Right ventricle myocardium inferior (tissue), 1 donor: Measurements from ENCODE around the gene VEZF1. TPM values are rescaled to one million over a fixed set of nuclear protein-coding genes. Genes with fewer than 3 reads are reported as not detected.

Experiments
- ATAC-seq: fragments of 200-7000 bp; cut with Tn5 transposase; one replicate; pipeline ENCODE4 v1.9.1; 2020; ENCODE audit warnings: mild to moderate bottlenecking, moderate library complexity
- DNase-seq: peaks from one replicate; pipeline ENCODE4 v3.0.0; 2021; ENCODE audit errors: missing footprints
- intact Hi-C: fragments of 100-400 bp; cut with DNase I; formaldehyde crosslinking; loops from one replicate; pipeline ENCODE4 v1.11.0; 2022
- long read RNA-seq: library from polyadenylated mRNA; unstranded; transcript quantifications from one replicate; pipeline ENCODE4 v2.0.0, GENCODE V29; 2021
- total RNA-seq: library from RNA; stranded (reverse); fragmentation: NEBNext Ultra II Directional; extraction: Animal tissue kit (Norgen Biotek cat#: 25700); gene quantifications from one replicate; pipeline ENCODE4 v1.2.1, GENCODE V29; 2021
- donor health status: DM: no; HTN: yes; CAD: no; lungs with severe emphysema.

The VEZF1 gene, protein sequence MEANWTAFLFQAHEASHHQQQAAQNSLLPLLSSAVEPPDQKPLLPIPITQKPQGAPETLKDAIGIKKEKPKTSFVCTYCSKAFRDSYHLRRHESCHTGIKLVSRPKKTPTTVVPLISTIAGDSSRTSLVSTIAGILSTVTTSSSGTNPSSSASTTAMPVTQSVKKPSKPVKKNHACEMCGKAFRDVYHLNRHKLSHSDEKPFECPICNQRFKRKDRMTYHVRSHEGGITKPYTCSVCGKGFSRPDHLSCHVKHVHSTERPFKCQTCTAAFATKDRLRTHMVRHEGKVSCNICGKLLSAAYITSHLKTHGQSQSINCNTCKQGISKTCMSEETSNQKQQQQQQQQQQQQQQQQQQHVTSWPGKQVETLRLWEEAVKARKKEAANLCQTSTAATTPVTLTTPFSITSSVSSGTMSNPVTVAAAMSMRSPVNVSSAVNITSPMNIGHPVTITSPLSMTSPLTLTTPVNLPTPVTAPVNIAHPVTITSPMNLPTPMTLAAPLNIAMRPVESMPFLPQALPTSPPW
- total RNA-seq: 74.2 TPM
- long read RNA-seq, transcript VEZF1-202 (6 exons, 2,321 nt): major isoform, 8 of 11 reads
- long read RNA-seq, partial matches to known transcripts: 0 of 11 reads
- long read RNA-seq, other reads (novel, unspliced or antisense): 3 of 11 reads

DNA sequence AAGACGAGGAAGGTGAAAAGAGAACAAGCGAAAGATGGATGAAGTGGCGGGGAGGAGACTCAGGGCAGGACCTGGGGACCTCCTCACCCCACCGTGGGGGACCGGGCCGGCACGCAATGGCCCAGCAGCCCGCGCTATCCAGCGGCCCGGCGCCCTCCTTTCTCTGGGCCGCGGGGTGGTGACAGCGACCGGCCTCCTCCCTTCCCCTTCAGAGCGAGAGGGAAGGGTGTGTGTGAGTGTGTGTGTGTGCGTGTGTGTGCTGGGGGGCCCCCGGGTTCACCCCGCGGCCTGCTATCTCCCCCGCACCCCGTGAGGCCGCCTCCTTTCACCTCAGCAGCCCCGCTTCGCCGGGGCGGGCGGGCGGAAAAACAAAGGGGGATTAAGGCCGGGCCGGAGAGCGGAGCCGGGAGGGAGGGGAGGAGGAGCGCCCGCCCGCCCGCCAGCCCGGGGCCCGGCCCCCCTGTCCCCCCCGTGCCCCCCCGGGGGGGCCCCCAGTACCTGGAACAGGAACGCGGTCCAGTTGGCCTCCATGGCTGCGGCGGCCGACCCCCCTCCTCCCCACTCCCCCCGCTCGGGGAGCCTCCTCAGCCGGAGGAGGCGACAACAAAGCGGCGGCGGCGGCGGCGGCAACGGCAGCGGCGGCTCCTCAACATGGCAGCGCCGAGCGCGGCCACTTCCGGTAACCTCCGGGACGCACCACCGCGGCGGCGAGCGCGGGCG, at the start of gene VEZF1:
Gene VEZF1 (minus strand): TSS at position 674 of the 720 bp plus-strand sequence. CDS start 143 bp downstream, at position 531.
- DNase-seq: peak; percentile 94
- ATAC-seq: peak; percentile 71
- intact Hi-C loops: loop anchor here (1.0 to 5.0 kb wide), 3 partner anchors 33 to 110 kb away; partner anchors contain the start of gene CUEDC1

DNA sequence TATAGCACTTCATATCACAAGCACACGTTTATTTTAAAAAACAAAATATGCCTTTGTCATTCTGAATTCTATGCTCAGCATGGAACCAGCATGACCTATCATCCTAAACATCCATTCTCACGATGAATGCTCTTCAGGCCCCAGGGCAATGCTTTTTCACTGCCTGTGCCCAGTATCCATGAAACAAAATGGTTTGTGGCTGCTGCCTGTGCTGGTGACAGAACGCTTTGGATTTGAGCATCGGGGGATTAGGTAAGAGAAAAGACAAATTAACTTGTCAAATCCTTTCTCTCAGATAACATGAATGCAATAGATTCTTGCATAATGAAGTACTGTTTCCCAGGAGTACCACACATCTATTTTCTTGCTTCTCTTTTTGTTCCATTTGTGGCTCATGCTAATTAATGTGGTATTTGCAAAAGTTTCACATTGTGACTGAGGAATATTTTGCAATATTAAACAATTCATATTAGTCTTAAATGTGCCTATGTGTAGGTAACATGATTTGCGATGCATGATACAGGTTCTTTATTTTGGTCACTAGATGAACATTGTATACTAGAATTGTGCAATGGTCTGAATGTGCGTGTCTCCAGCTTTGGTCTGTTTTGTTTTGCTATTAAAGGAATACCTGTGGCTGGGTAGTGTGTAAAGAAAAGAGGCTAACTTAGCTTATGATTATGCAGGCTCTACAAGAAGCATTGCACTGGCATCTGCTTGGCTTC, 44.8 kb upstream of the VEZF1 start:
- intact Hi-C loops: no loop called here
- DNase-seq: no peak
- ATAC-seq: no peak

DNA sequence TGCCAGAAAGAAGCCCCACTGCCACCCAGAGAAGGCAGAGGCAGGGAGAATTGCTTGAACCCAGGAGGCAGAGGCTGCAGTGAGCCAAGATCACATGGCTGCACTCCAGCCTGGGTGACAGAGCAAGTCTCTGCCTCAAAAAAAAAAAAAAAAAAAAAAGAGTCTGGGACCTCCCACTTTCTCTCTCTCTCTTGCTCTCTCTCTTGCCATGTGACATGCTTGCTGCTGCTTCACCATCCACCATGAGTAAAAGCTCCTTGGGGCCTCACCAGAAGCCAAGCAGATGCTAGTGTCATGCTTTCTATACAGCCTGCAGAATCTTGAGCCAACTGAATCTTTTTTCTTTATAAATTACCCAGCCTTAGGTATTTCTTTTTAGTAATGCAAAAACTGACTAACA, 40.5 kb upstream of the VEZF1 start:
- DNase-seq (no peak), ATAC-seq (no peak)
- intact Hi-C loops: no loop called here

DNA sequence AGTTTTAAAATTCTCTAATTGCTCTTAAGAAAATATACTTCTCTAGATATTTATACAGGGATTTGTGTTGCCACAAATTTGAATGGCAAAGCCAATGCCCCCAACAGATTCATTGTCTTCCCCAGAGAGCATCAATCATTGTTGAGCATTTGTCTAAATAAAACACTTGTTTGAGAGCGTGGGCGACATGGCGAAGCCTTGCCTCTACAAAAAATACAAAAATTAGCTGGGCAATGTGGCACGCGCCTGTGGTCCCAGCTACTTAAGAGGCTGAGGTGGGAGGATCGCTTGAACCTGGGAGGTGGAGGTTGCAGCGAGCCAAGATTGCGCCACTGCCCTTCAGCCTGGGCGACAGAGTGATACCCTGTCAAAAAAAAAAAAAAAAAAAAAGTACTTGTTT, 32.3 kb upstream of the VEZF1 start:
- ATAC-seq: no peak
- intact Hi-C loops: no loop called here
- no peak for DNase-seq

DNA sequence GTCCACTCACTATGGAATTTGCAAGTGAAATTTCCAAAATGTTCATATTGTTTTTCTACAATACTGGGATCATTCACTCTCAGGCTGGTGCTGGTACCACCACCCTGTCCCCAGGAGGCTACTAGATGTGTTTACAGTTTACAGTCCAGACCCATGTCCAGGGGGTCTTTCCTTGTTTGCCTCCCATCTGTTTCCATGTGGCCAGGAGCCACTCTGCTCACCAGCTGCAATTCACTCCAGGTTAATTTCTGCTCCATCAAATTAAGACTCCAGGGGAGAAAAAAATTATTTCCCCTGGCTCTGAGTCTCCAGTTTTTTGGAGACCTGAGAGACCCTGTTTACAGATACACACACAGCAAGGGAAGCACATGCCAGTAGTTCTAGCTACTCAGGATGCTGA, 31.5 kb upstream of the VEZF1 start:
- no peak for ATAC-seq
- intact Hi-C loops: no loop called here
- DNase-seq: no peak

DNA sequence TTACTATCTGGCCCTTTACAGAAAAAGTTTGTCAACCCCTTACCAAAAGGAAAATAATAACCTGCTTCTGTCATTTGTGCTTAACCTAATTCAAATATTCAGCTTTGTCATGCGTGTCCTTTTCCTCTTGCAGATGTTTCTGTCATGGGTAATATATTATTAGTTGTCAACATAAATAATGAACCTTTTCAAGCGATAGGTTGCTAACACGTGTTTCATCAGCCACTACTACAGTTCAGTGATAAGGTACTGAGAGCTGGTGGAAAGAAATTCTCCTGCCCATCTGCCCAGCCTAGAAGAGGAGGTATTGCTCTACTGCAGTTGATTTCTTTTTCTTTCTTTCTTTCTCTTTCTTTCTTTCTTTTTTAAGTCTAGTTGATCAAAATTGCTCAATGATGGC, 31.0 kb upstream of the VEZF1 start:
- ATAC-seq (no peak), DNase-seq (no peak)
- intact Hi-C loops: no loop called here

DNA sequence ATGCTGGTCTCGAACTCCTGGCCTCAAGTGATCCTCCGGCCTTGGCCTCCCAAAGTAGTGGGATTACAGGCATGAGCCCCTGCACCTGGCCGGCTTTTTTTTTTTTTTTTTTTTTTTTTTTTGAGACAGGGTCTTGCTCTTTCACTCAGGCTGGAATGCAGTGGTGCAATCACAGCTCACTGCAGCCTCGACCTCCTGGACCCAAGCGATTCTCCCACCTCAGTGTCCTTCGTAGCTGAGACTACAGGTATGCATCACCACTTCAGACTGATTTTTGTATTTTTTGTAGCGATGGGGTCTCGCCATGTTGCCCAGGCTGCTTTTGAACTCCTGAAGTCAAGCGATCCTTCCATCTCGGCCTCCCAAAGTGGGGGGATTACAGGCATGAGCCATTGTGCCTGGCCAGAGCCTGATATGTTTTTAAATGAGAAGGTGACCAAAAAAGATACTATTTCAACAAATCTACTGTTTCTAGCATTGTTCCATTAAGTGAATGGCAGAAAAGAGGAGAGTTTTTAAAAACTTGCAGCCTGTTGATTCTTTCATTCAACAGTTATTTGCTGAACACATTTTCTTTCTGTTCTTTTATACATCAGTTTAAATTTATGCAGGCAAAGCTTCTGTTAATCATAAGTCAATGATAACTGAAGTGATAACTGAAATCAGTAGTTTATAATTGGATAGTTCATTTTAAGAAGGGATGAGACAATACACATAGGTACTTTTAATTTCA, 22.2 kb upstream of the VEZF1 start:
- no peak for DNase-seq
- intact Hi-C loops: no loop called here
- no peak for ATAC-seq

DNA sequence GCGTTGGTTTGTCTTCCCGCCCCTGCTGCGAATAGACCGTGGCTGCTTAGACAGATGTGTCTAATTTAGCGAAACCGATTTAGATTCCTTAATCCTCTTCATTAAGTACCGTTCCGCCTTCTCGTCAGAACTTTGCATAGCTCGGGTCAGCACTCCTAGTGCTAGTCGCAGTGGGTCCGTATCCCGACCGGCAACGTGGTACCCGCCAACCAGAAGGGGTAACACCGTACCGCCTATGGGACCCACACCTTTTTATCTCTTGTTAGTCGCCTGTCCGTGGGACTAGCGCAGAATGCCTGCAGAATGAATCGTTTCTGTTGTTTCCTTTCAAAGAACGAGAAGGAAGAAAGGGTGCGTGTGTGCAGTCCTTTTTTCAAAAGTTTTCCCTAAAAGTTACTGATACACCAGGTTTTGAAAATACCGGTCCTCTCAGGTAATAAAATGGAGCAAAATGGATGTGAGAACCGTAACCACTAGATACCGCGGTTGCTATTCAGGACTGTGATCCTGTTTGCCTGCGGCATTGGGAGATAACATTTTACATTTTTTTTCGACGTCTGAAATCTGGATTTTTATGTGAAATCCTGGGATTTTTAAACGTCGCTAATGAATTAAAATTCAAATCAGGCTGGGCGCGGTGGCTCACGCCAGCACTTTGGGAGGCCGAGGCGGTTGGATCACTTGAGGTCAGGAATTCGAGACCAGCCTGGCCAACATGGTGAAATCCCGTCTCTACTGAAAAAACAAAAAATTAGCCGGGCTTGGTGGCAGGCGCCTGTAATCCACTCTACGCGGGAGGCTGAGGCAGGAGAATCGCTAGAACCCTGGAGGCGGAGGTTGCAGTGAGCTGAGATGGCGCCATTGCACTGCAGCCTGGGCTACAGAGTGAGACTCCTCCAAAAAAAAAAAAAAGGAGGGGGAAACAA, 20.0 kb upstream of the VEZF1 start:
- ATAC-seq (peak; percentile 5), DNase-seq (no peak)

DNA sequence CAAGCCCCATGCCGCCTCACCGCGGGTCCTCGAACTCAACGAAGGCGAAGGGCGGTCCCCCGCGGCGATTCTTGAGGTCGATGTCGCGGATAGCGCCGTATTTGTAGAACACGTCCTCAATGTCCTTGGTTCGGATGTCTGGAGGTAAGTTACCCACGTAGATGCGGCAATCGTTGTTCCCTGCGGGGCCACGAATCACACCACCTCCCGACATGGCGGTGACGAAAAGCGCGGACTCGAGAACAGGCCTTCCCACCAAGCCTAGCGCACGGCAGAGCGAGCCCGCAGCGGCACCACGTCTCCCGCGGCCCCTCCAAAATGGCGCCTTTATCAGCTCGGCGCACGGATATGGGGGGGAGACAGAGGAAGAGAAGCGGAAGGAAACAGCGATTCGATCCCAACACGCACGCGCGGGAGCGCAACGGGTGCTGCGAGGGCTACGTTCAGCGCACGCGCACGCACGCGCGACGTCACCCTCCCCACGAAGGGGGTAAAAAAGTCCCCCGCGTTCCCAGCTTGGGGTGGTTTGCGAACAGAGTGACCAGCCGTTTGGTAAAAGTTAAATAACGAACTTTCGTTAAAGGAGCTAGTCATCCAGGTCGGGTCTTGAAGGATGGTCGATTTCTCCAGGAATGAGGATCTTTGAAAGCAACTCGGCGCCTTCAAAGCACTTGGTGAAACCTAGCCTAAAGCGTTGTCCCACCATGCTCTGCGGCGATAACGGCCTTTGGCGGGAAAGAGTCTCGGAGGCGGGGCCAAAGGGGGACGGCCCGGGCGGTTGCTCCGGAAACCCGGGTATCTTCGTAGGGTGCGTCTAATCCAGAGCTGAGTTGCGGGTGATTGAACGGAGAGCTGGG, 19.1 kb upstream of the VEZF1 start, which contains the start of gene SRSF1:
Gene SRSF1 (minus strand): TSS at position 323 of the 857 bp plus-strand sequence. CDS start 109 bp downstream, at position 214.
- intact Hi-C loops: loop anchor here (1.0 to 2.0 kb wide), 2 partner anchors 76 to 106 kb away; partner anchors contain the start of gene DYNLL2
- DNase-seq (peak; percentile 99), ATAC-seq (peak; percentile 96)

More for the DNA sequence above, 20.0 kb upstream of the VEZF1 start:
- intact Hi-C loops: loop anchor here (1.0 to 2.0 kb wide), 2 partner anchors 75 to 105 kb away; partner anchors contain the start of gene DYNLL2

DNA sequence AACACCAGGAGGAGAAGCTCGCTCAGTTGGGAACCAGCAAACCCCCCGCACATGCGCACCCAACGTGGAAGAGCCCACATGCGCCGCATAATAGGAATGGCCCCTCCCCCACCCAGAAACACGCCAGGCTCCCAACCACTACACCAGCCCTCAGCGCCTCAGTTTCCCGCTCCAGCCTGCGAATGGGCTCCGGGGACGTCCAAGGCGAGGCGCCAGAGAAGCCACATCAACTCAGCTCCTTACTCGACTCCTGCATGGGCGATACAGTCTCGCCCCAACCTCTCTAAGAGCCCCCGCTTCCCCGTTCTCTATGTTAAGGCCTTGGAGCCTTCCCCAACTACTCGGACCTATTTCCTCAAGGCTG, 18.5 kb upstream of the VEZF1 start:
- ATAC-seq: peak; percentile 66
- peak; percentile 86 for DNase-seq
- intact Hi-C loops: loop anchor here (2.0 kb wide), 1 partner anchor 106 kb away; no protein-coding TSS in a partner anchor

DNA sequence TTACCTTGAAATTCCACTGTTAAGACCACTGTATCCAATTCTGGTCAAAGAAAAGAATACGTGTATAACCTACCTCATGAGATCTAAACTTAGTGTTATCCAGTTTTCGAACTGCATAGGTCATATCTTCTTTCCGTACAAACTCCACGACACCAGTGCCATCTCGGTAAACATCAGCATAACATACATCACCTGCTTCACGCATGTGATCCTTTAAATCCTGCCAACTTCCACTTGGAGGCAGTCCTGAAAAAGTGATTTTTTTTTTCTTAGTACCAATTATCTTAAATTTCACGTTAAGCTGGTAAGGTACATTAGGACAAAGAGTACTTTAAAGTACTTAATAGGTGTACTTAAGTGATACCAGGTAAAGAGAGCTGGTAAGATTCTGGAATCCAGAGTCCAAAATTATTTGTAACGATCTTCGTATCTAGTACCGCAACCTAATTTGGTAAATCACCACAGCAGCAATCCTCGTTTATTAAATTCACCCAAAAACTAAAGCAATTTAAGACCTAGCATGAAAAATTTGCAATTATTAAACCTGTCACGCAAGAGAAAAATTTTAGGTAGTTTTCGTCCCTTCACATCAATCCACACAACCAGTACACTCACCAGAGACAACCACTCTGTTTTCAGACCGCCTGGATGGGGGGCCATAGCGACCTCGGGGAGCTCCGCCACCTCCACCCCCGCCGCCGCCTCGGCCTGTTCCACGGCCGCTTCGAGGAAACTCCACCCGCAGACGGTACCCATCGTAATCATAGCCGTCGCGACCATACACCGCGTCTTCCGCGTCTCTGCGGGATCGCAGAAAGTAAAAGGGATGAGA, 17.9 kb upstream of the VEZF1 start:
- DNase-seq (no peak), ATAC-seq (no peak)
- intact Hi-C loops: loop anchor here (2.0 kb wide), 1 partner anchor 107 kb away; no protein-coding TSS in a partner anchor

DNA sequence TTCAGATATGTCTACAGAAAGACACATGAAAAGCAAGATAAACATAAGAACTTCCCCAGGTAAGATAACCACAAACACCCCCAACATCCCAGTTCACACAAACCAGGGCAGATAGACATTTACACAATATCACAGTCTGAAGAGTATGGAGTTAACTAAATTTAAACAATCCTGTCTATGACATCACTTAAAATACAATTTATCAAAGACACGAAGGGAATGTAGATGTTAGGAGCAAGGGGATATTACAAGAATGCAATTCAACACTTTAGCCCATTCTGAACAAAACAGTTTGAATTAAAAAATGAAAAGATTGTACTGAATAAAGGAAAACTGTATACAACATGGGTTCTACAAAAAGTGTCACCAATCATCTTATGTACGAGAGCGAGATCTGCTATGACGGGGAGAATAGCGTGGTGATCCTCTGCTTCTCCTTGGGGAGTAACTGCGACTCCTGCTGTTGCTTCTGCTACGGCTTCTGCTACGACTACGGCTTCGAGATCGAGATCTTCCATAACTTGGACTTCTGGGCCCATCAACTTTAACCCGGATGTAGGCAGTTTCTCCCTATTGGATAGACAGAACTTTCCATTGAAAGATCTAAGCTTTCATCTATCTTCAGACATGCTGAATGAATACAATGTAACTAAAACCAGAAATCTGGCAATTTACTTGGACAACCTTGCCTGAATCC, 17.1 kb upstream of the VEZF1 start:
- DNase-seq (no peak), ATAC-seq (no peak)
- intact Hi-C loops: no loop called here

DNA sequence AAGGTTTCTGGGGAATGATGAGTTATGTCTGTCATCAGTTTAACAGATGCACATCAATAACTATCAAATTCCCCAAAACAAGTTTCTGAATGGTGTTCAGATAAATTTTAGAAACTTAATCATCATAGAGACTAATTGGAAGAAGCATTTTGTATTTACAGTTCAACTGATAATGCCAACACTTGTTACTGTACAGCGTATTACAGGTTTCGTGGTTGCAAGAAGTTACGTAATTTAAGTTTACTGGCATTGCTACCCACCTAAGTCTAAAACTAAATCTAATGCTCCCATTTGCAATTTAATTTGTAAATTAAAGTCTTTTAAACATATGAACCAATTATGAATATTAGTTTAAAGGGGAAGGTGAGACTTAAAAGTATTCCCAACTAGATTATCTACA, 16.0 kb upstream of the VEZF1 start:
- DNase-seq (no peak), ATAC-seq (no peak)
- intact Hi-C loops: no loop called here

DNA sequence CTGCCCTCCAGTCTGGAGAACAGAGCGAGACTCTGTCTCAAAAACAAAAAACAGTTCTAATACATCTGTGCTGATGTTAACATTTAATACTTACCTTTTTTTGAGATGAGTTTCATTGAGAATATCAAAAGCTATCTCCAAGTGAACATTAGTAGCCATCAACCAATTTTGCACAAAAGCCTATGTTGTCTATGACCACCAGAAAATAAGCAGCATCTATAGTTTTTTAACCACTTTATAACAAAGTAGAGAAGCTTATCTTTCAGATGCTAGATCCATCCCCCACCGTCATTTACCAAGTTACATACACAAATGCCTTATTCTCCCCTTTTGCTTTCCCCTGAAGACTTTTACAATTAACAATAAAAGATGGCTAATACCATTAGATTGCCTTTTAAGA, 14.9 kb upstream of the VEZF1 start:
- ATAC-seq (no peak), DNase-seq (no peak)
- intact Hi-C loops: no loop called here
